ENCODE results near the gene CALU. TPM values are rescaled to one million over a fixed set of nuclear protein-coding genes. Genes with fewer than 3 reads are reported as not detected.

The CALU gene
- total RNA-seq, 2 donors from 2014 or later, result 76.2 to 87.8 TPM

DNA sequence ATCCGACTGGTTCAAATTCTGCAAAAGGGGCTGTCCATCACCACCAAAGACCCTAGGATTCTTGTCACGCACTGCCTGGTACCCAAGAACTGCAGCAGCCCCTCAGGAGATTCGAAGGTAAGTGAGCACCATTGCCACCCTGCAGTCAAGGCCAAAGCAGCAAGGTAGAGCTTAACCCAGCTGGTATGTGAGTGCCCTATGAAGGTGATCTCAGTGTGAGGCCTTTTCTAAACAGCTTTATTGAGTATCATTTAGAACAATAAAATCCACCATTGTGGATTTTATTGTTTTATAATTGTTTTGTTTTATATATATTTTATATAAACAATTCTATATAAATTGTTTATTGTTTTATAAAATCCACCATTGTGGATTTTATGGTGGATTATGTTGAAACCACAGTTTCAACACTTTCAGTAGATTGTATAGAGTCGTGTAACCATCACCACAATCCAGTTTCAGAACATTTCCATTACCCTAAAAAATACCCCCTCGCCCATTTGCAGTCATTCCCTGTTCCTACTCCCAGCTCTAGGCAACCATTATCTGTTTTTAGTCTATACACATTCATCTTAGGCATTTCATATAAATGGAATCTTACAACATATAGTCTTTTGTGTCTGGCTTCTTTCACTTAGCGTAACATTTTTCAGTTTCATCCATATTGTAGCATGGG is 20.1 kb upstream of the CALU start:
- Histone ChIP-seq H3K27ac (no peak overlapping the region), H3K4me3 (no peak overlapping the region), H3K4me1 (replicated peaks) (no peaks in the 10 kb centered on the region), H3K36me3 (no peaks in the 10 kb centered on the region), H3K9me3 (no peaks in the 10 kb centered on the region), H3K27me3 (replicated peaks; ENCODE audit: insufficient read depth) (no peaks in the 10 kb centered on the region)
- DNase-seq (ENCODE audit: low spot score), result no peak
- WGBS, result 96% methylated on average over 6 of the region's 6 CpGs
- intact Hi-C loops (cut with DNase I), result no loop called here
- TF ChIP-seq POLR2AphosphoS5 (IDR thresholded peaks at IDR 0.05), result no peak
- TF ChIP-seq POLR2A (IDR thresholded peaks at IDR 0.05), result no peak
- TF ChIP-seq, protein P1, sequence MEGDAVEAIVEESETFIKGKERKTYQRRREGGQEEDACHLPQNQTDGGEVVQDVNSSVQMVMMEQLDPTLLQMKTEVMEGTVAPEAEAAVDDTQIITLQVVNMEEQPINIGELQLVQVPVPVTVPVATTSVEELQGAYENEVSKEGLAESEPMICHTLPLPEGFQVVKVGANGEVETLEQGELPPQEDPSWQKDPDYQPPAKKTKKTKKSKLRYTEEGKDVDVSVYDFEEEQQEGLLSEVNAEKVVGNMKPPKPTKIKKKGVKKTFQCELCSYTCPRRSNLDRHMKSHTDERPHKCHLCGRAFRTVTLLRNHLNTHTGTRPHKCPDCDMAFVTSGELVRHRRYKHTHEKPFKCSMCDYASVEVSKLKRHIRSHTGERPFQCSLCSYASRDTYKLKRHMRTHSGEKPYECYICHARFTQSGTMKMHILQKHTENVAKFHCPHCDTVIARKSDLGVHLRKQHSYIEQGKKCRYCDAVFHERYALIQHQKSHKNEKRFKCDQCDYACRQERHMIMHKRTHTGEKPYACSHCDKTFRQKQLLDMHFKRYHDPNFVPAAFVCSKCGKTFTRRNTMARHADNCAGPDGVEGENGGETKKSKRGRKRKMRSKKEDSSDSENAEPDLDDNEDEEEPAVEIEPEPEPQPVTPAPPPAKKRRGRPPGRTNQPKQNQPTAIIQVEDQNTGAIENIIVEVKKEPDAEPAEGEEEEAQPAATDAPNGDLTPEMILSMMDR (IDR thresholded peaks at IDR 0.05), result no peak

DNA sequence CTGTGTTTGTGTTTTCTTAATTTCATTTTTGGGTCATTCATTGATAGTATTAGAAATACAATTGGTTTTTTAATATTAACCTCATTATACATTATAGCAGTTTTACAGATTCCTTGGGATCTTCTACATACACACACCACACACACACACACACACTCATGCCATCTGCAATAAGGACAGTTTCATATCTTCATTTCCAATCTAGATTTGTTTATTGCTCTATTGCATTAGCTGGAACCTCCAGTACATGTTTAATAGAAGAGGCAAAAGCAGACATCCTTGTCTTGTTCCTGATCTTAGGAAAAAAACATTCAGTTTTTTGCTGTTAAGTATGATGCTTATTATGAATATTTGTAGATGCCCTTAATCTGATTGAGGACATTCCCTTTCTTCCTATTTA is 17.8 kb upstream of the CALU start:
- no peak overlapping the region for H3K4me3 ChIP-seq
- DNase-seq (ENCODE audit: low spot score), result no peak
- no peak for TF ChIP-seq POLR2AphosphoS5 (IDR thresholded peaks at IDR 0.05)
- TF ChIP-seq, protein P1 (IDR thresholded peaks at IDR 0.05), result no peak
- TF ChIP-seq POLR2A (IDR thresholded peaks at IDR 0.05), result no peak

DNA sequence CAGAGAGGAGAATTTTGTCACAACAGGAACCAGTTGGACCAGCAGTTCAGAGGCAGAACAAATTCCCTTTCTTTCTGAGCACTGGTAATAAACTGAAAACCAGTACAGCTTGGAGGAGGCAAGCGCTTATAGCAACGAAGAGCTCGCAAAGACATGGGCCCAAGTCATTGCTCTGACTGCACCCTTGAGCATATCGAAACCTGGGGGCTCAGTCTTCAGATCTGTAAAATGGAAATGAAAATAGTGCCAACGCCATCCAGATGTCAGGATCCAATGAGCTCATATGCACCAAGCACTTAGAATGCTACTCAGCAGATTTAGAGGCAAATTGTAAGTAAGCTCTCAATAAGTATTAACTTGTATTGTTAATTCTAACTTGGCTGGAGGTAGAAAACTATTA is 14.4 kb upstream of the CALU start:
- TF ChIP-seq POLR2AphosphoS5 (IDR thresholded peaks at IDR 0.05) (no peak), POLR2A (IDR thresholded peaks at IDR 0.05) (no peak)
- TF ChIP-seq, protein P1 (IDR thresholded peaks at IDR 0.05), result no peak
- DNase-seq (ENCODE audit: low spot score), result no peak
- Histone ChIP-seq H3K36me3 (no peaks in the 10 kb centered on the region), H3K4me1 (replicated peaks) (no peaks in the 10 kb centered on the region), H3K9me3 (no peaks in the 10 kb centered on the region), H3K27me3 (replicated peaks; ENCODE audit: insufficient read depth) (no peaks in the 10 kb centered on the region), H3K4me3 (no peak overlapping the region), H3K27ac (no peak overlapping the region)
- WGBS, result 85% methylated on average over 5 of the region's 5 CpGs
- intact Hi-C loops (cut with DNase I), result no loop called here

More for the DNA sequence above, 17.8 kb upstream of the CALU start:
- Histone ChIP-seq H3K4me1 (replicated peaks) (no peaks in the 10 kb centered on the region), H3K36me3 (no peaks in the 10 kb centered on the region), H3K9me3 (no peaks in the 10 kb centered on the region), H3K27me3 (replicated peaks; ENCODE audit: insufficient read depth) (no peaks in the 10 kb centered on the region), H3K27ac (no peak overlapping the region)
- intact Hi-C loops (cut with DNase I), result no loop called here

DNA sequence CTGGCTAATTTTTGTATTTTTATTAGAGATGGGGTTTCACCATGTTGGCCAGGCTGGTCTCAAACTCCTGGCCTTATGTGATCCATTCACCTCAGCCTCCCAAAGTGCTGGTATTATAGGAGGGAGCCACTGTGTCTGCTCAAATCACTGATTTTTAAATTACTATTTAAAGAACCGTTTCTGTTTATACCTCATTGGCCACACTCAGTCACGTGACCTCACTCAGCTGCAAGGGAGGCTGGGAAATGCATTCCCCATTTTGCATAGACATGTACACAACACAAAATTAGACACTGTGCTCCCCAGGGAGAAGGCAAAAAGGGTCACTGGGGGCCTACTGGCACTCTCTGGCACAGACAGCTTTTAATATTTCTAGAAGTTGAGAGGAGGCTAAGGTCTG is 13.6 kb upstream of the CALU start:
- no peaks in the 10 kb centered on the region for H3K9me3 ChIP-seq
- no peak overlapping the region for H3K4me3 ChIP-seq
- H3K27ac ChIP-seq, result no peak overlapping the region
- no peaks in the 10 kb centered on the region for H3K27me3 ChIP-seq (replicated peaks; ENCODE audit: insufficient read depth)
- no peaks in the 10 kb centered on the region for H3K4me1 ChIP-seq (replicated peaks)
- DNase-seq (ENCODE audit: low spot score), result no peak
- WGBS, result 93% methylated on average over 2 of the region's 2 CpGs
- no peaks in the 10 kb centered on the region for H3K36me3 ChIP-seq
- intact Hi-C loops (cut with DNase I), result no loop called here
- TF ChIP-seq, protein P1 (IDR thresholded peaks at IDR 0.05), result no peak
- TF ChIP-seq POLR2A (IDR thresholded peaks at IDR 0.05) (no peak), POLR2AphosphoS5 (IDR thresholded peaks at IDR 0.05) (no peak)

DNA sequence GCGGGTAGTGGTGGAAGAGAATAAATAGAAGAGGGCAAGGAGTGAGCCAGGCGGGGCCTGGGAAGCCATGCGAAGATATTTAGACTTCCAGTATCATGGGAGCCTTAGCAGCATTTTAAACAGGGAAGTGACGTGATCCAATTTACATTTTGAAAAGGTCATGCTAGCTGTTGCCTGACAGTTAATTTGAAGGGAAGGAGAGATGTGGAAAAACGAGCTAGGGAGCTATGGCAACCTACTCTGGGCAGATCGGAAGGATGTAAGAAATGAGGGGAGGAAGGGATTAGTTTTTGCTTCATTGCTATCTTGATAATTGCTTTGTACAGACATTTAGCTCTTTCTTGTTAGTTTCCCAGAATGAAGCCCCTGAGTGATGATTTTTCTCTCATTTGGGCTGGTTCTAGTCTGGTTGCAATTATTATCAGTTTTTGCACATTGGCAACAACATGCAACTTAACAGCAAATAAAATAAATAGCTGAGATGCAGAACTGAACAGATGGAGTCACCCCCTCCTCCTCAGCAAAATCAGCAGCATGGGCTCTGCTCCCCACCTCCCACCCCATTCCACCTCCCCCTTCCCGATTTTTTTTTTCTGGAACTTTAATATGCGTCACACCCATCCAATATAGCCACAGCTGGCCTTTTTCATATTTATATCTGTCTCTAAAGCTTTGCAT is 13.0 kb upstream of the CALU start:
- Histone ChIP-seq H3K4me3 (no peak overlapping the region), H3K27ac (no peak overlapping the region), H3K36me3 (no peaks in the 10 kb centered on the region), H3K4me1 (replicated peaks) (no peaks in the 10 kb centered on the region), H3K9me3 (no peaks in the 10 kb centered on the region), H3K27me3 (replicated peaks; ENCODE audit: insufficient read depth) (no peaks in the 10 kb centered on the region)
- WGBS, result 72% methylated on average over 8 of the region's 8 CpGs
- intact Hi-C loops (cut with DNase I), result no loop called here
- DNase-seq (ENCODE audit: low spot score), result no peak
- TF ChIP-seq, protein P1 (IDR thresholded peaks at IDR 0.05), result no peak
